OCI-LY3 (cell line): ENCODE measurements around the gene VSIG10L2.

Experiments used
- EZH2phosphoT487 ChIP-seq: fragments of 200-600 bp; shearing (Covaris generic); IDR thresholded peaks from 2 replicates; pipeline ENCODE4 v1.6.1; 2018; ENCODE audit warnings: antibody characterized with exemption, mixed run types, low read depth
- TF ChIP-seq, protein P1 (sequence below): fragments of 200-600, 300-600 bp; sonication (generic); IDR thresholded peaks from 2 replicates; pipeline ENCODE4 v1.5.1; 2014; ENCODE audit warnings: antibody characterized with exemption, low read length, low read depth

- TF ChIP-seq, protein P1, sequence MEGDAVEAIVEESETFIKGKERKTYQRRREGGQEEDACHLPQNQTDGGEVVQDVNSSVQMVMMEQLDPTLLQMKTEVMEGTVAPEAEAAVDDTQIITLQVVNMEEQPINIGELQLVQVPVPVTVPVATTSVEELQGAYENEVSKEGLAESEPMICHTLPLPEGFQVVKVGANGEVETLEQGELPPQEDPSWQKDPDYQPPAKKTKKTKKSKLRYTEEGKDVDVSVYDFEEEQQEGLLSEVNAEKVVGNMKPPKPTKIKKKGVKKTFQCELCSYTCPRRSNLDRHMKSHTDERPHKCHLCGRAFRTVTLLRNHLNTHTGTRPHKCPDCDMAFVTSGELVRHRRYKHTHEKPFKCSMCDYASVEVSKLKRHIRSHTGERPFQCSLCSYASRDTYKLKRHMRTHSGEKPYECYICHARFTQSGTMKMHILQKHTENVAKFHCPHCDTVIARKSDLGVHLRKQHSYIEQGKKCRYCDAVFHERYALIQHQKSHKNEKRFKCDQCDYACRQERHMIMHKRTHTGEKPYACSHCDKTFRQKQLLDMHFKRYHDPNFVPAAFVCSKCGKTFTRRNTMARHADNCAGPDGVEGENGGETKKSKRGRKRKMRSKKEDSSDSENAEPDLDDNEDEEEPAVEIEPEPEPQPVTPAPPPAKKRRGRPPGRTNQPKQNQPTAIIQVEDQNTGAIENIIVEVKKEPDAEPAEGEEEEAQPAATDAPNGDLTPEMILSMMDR = no peak
- no peak for TF ChIP-seq EZH2phosphoT487
Measured at GRCh38 chr11:125946712-125947418, 1.0 kb downstream of the VSIG10L2 start.
